ENCODE results near the gene KCNB1.

DNA sequence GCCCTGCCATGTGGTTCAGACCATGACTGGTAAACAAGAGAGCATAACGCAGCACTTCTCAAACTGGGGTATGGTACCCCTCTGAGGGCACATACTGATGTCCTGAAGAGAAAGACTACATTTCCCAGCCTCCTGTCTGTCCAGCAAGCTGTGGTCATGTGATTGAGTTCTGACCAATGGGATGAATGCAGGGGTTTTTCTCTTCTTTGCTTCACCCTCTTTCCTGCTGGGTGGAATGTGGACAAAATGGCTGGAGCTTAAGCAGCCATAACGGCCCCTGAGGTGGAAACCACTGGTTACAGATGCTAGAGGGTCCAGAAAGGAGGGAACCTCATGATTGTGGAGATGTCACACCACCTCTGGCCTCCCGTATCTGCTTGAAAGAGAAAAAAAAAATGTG, 19.4 kb upstream of the KCNB1 start:
- no peak for TF ChIP-seq POLR2A (IDR thresholded peaks at IDR 0.05)
- TF ChIP-seq POLR2AphosphoS5 (IDR thresholded peaks at IDR 0.05): no peak

Data from breast epithelium (tissue), 3 donors.